SK-N-SH treated with all-trans-retinoic acid at 6 μM for 48 hours (cell line): ENCODE results near the gene TTLL10.

Experiments used
- ARNTL ChIP-seq: fragments of 450-650 bp; formaldehyde crosslinking; IDR thresholded peaks from 2 replicates; pipeline ENCODE4 v1.5.0; 2020; ENCODE audit warnings: low read depth, mild to moderate bottlenecking, moderate library complexity, borderline replicate concordance
- CREB5 ChIP-seq: fragments of 250-450 bp; sonication (Bioruptor Pico); IDR thresholded peaks from 2 replicates; pipeline ENCODE4 v1.5.1; 2020; ENCODE audit warnings: low read depth, mild to moderate bottlenecking, moderate library complexity
- CSRNP3 ChIP-seq: fragments of 250-450 bp; sonication (Bioruptor Pico); IDR thresholded peaks from 2 replicates; pipeline ENCODE4 v1.5.1; 2021; ENCODE audit warnings: mild to moderate bottlenecking, moderate library complexity
- GLIS3 ChIP-seq: fragments of 250-450 bp; sonication (Bioruptor Pico); IDR thresholded peaks from 2 replicates; pipeline ENCODE4 v1.5.0; 2020; ENCODE audit warnings: mild to moderate bottlenecking, moderate library complexity
- PATZ1 ChIP-seq: fragments of 250-450 bp; sonication (Bioruptor Pico); IDR thresholded peaks from 2 replicates; pipeline ENCODE4 v1.8.0; 2020; ENCODE audit warnings: mild to moderate bottlenecking, moderate library complexity, borderline replicate concordance
- POU6F1 ChIP-seq: fragments of 250-450 bp; sonication (Bioruptor Pico); IDR thresholded peaks from 2 replicates; pipeline ENCODE4 v1.8.0; 2021; ENCODE audit warnings: low read depth, mild to moderate bottlenecking, moderate library complexity, borderline replicate concordance
- RARB ChIP-seq: fragments of 250-450 bp; sonication (Bioruptor Pico); IDR thresholded peaks from 2 replicates; pipeline ENCODE4 v1.8.0; 2021; ENCODE audit warnings: mild to moderate bottlenecking, moderate library complexity
- SNAI2 ChIP-seq: fragments of 250-450 bp; sonication (Bioruptor Pico); IDR thresholded peaks from 2 replicates; pipeline ENCODE4 v1.5.0; 2020; ENCODE audit warnings: mild to moderate bottlenecking, moderate library complexity
- TCF4 ChIP-seq: fragments of 250-450 bp; sonication (Bioruptor Pico); IDR thresholded peaks from 2 replicates; pipeline ENCODE4 v1.8.0; 2021; ENCODE audit warnings: mild to moderate bottlenecking, moderate library complexity, borderline replicate concordance
- ZC3H10 ChIP-seq: fragments of 250-450 bp; sonication (Bioruptor Pico); IDR thresholded peaks from 2 replicates; pipeline ENCODE4 v1.5.1; 2021; ENCODE audit warnings: mild to moderate bottlenecking, moderate library complexity
- ZFP30 ChIP-seq: fragments of 450-650 bp; formaldehyde crosslinking; IDR thresholded peaks from 2 replicates; pipeline ENCODE4 v1.5.0; 2022; ENCODE audit warnings: mild to moderate bottlenecking, moderate library complexity
- ZNF565 ChIP-seq: fragments of 450-650 bp; formaldehyde crosslinking; conservative IDR thresholded peaks from 2 replicates; pipeline ENCODE4 v1.5.0; 2020; ENCODE audit warnings: low read depth, mild to moderate bottlenecking, moderate library complexity

GRCh38 chr1:1146026-1146425 is 27.7 kb upstream of the TTLL10 start:
- TF ChIP-seq GLIS3 (CRISPR knock-in tag) (no peak), TCF4 (CRISPR knock-in tag) (no peak), CREB5 (CRISPR knock-in tag) (no peak), RARB (CRISPR knock-in tag) (no peak), ZC3H10 (CRISPR knock-in tag) (no peak), CSRNP3 (CRISPR knock-in tag) (no peak), ZNF565 (CRISPR knock-in tag) (no peak), POU6F1 (CRISPR knock-in tag) (no peak), SNAI2 (CRISPR knock-in tag) (no peak), ZFP30 (no peak), ARNTL (CRISPR knock-in tag) (no peak), PATZ1 (no peak)
